ENCODE measurements around the gene NCR1. TPM values are rescaled to one million over a fixed set of nuclear protein-coding genes. Genes with fewer than 3 reads are reported as not detected.
"Not testable (repeated sequence)": the region's sequence is repeated elsewhere in the genome, so short reads cannot be mapped to it uniquely, and the experiment has no call there.

NCR1 gene
- polyA plus RNA-seq, 2 of the 4 experiments (the other 2 are of a cell fraction), result not detected

DNA sequence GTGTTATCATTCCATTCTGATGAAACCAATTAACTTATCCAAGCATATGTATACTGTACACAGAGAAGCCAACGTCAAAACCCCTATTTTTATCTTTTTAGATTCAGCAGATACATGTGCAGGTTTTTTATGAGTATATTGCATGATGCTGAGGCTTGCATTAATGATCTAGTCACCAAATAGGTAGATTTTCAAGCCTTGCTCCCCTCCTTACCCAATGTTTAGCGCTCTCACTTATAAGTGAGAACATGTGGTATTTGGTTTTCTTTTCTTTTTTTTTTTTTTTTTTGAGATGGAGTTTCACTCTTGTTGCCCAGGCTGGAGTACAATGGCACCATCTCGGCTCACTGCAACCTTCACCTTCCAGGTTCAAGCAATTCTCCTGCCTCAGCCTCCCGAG, 1.7 kb upstream of the NCR1 start:
- WGBS (ENCODE audit: missing lambda C conversion rate), result 14% methylated on average over 4 of the region's 4 CpGs
- H3K4me2 ChIP-seq; POLR2A ChIA-PET; H3K9me3 ChIP-seq; CTCF ChIA-PET; H3K4me3 ChIP-seq; H3K27ac ChIP-seq; H3K4me1 ChIP-seq; ATAC-seq; FAIRE-seq; DNase-seq (ENCODE audit: low read depth in 1 of 2, low spot score in 1 of 2): not testable (repeated sequence)

DNA sequence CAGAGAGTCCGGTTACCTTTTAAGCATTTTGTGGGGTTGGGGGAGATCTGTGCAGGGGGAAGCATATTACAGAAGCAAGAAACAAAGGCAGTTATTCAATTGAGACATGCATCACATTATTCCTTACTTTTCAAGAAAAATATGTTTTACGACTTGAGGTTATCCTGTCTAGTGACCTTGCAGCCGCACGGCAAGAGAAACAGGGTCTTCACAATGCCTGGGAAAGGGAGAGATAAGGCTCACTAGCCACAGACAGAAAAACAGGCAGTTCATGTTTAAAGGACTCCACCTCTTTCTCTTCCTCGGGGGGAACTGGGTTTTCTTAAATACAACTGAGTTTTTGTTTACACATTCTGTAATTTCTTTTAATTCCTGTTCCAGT, 536 bp upstream of the NCR1 start:
- no peaks in the 10 kb centered on the region for H3K4me1 ChIP-seq
- WGBS (ENCODE audit: missing lambda C conversion rate), result 63% methylated on average over 5 of the region's 5 CpGs
- FAIRE-seq (no peak), DNase-seq (ENCODE audit: low read depth in 1 of 2, low spot score in 1 of 2) (no peak), ATAC-seq (no peak)
- H3K27ac ChIP-seq, result no peak overlapping the region
- H3K4me2 ChIP-seq, result no peak overlapping the region
- no peak overlapping the region for H3K4me3 ChIP-seq
- no peak for TF ChIP-seq CBX8 (IDR thresholded peaks at IDR 0.05)
- no peak for TF ChIP-seq HOXB13 (CRISPR knock-in tag; IDR thresholded peaks at IDR 0.05; ENCODE audit: low read depth)
- TF ChIP-seq CHD4 (IDR thresholded peaks at IDR 0.05; ENCODE audit: borderline replicate concordance), result no peak
- TF ChIP-seq MAFK (IDR thresholded peaks at IDR 0.05; ENCODE audit: partially characterized antibody), result no peak
- no peak for TF ChIP-seq EHF (CRISPR knock-in tag; IDR thresholded peaks at IDR 0.05)
- no peak for TF ChIP-seq KDM5A (IDR thresholded peaks at IDR 0.05)
- TF ChIP-seq, protein P1, sequence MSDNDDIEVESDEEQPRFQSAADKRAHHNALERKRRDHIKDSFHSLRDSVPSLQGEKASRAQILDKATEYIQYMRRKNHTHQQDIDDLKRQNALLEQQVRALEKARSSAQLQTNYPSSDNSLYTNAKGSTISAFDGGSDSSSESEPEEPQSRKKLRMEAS (IDR thresholded peaks at IDR 0.05), result no peak
- TF ChIP-seq HOXB5 (CRISPR knock-in tag; IDR thresholded peaks at IDR 0.05), result no peak
- TF ChIP-seq, protein P2, sequence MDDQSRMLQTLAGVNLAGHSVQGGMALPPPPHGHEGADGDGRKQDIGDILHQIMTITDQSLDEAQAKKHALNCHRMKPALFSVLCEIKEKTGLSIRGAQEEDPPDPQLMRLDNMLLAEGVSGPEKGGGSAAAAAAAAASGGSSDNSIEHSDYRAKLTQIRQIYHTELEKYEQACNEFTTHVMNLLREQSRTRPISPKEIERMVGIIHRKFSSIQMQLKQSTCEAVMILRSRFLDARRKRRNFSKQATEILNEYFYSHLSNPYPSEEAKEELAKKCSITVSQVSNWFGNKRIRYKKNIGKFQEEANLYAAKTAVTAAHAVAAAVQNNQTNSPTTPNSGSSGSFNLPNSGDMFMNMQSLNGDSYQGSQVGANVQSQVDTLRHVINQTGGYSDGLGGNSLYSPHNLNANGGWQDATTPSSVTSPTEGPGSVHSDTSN (IDR thresholded peaks at IDR 0.05), result no peak
- TF ChIP-seq ZNF302 (CRISPR knock-in tag; IDR thresholded peaks at IDR 0.05), result no peak
- TF ChIP-seq, protein P3, sequence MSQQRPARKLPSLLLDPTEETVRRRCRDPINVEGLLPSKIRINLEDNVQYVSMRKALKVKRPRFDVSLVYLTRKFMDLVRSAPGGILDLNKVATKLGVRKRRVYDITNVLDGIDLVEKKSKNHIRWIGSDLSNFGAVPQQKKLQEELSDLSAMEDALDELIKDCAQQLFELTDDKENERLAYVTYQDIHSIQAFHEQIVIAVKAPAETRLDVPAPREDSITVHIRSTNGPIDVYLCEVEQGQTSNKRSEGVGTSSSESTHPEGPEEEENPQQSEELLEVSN (IDR thresholded peaks at IDR 0.05; ENCODE audit: borderline replicate concordance, low read depth), result no peak
- TF ChIP-seq PHF8 (IDR thresholded peaks at IDR 0.05; ENCODE audit: borderline replicate concordance, low read depth), result no peak
- no peak for TF ChIP-seq RCOR1 (IDR thresholded peaks at IDR 0.05; ENCODE audit: low read depth, low read length)
- TF ChIP-seq SMC3 (IDR thresholded peaks at IDR 0.05), result no peak
- TF ChIP-seq ZC3H11A (IDR thresholded peaks at IDR 0.05), result no peak
- TF ChIP-seq KDM1A (IDR thresholded peaks at IDR 0.05; ENCODE audit: low read depth), result no peak
- no peak for TF ChIP-seq BCL3 (IDR thresholded peaks at IDR 0.05)
- TF ChIP-seq JUN (IDR thresholded peaks at IDR 0.05), result no peak
- no peak for TF ChIP-seq TFCP2L1 (CRISPR knock-in tag; IDR thresholded peaks at IDR 0.05)
- CTCF ChIA-PET, result interaction anchor here (1.0 kb wide), 1 partner anchor 23 kb away, joined by 3 read pairs; no protein-coding TSS in a partner anchor
- H3K9me3 ChIP-seq, result no peaks in the 10 kb centered on the region
- POLR2A ChIA-PET, result no interaction called here

DNA sequence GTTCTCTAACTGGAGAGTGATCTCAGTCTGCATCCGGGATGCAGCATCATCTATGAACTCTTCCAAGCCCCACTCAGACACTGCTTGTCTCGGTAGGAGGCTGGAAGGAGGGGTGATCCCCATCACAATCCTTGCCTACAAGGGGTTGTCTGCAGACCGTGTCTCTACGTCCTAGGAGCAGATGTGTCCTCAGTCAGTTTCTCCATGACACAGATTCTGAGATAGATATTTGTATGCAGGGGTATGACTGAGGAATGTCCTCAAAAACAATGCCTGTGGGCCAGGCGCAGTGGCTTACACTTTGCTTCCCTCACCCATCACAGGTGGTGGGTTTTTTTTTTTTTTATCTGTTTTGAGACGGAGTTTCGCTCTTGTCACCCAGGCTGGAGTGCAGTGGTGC, 871 bp downstream of the NCR1 start:
- ChIA-PET CTCF (interaction anchor here (0.6 to 1.2 kb wide), 3 partner anchors 14 to 253 kb away, joined by 3 to 4 read pairs (median 4); no protein-coding TSS in a partner anchor), POLR2A (no interaction called here)
- no peaks in the 10 kb centered on the region for H3K4me1 ChIP-seq
- FAIRE-seq, result no peak
- H3K27ac ChIP-seq, result no peak overlapping the region
- WGBS (ENCODE audit: missing lambda C conversion rate), result 64% methylated on average over 7 of the region's 7 CpGs
- no peak for DNase-seq (ENCODE audit: low read depth in 1 of 2, low spot score in 1 of 2)
- no peak for TF ChIP-seq KDM1A (IDR thresholded peaks at IDR 0.05; ENCODE audit: low read depth)
- TF ChIP-seq ZC3H11A (IDR thresholded peaks at IDR 0.05), result no peak
- no peak for TF ChIP-seq HOXB5 (CRISPR knock-in tag; IDR thresholded peaks at IDR 0.05)
- no peak for TF ChIP-seq POLR2A (IDR thresholded peaks at IDR 0.05; ENCODE audit: low read length)
- no peak for TF ChIP-seq HOXB13 (CRISPR knock-in tag; IDR thresholded peaks at IDR 0.05; ENCODE audit: low read depth)
- no peak for TF ChIP-seq GATA3 (IDR thresholded peaks at IDR 0.05; ENCODE audit: borderline replicate concordance)
- TF ChIP-seq JUN (IDR thresholded peaks at IDR 0.05), result no peak
- TF ChIP-seq MAZ (IDR thresholded peaks at IDR 0.05; ENCODE audit: borderline replicate concordance, low read depth, low read length), result no peak
- no peak for TF ChIP-seq ZNF302 (CRISPR knock-in tag; IDR thresholded peaks at IDR 0.05)
- TF ChIP-seq HDAC2 (IDR thresholded peaks at IDR 0.05), result no peak
- no peak for TF ChIP-seq SREBF2 (IDR thresholded peaks at IDR 0.05)
- TF ChIP-seq BHLHE40 (IDR thresholded peaks at IDR 0.05; ENCODE audit: low read depth, low read length), result no peak
- peak in 1 of 2 experiments; percentile 49; a peak in 2 of 6 replicates for ATAC-seq
- H3K9me3 ChIP-seq, result no peaks in the 10 kb centered on the region
- H3K4me3 ChIP-seq, result no peak overlapping the region
- no peak overlapping the region for H3K4me2 ChIP-seq

GRCh38 chr19:54907899-54908298, 2.0 kb downstream of the NCR1 start:
- FAIRE-seq; H3K4me3 ChIP-seq; DNase-seq (ENCODE audit: low read depth in 1 of 2, low spot score in 1 of 2); H3K27ac ChIP-seq; H3K4me1 ChIP-seq; ATAC-seq; H3K9me3 ChIP-seq; POLR2A ChIA-PET; H3K4me2 ChIP-seq: not testable (repeated sequence)
- 41% methylated on average over 4 of the region's 5 CpGs for WGBS (ENCODE audit: missing lambda C conversion rate)
- CTCF ChIA-PET, result interaction anchor here (0.6 kb wide), 1 partner anchor 21 kb away, joined by 4 read pairs; no protein-coding TSS in a partner anchor

Data from A549 (cell line).